ENCODE data around the gene BORCS6.
"Not testable (repeated sequence)": the region's sequence is repeated elsewhere in the genome, so short reads cannot be mapped to it uniquely, and the experiment has no call there.

The BORCS6 gene

GRCh38 chr17:8173871-8174322, 16.1 kb downstream of the BORCS6 start:
- Histone ChIP-seq H3K4me3 (IDR thresholded peaks at IDR 0.05; ENCODE audit: insufficient read depth, low read depth, low read length) (no peak overlapping the region), H3K79me2 (ENCODE audit: insufficient read depth, low read depth) (no peaks in the 10 kb centered on the region), H3K27ac (peak overlapping the region; percentile 51; the same call in 1 of the 2 replicates), H3K36me3 (ENCODE audit: insufficient read depth) (no peaks in the 10 kb centered on the region), H2AFZ (ENCODE audit: low read depth) (no peak overlapping the region; the same call in 1 of the 2 replicates), H3K27me3 (ENCODE audit: insufficient read depth, low read depth) (no peaks in the 10 kb centered on the region), H4K20me1 (ENCODE audit: insufficient read depth) (no peaks in the 10 kb centered on the region), H3K9ac (no peak overlapping the region), H3K4me1 (ENCODE audit: low read depth, poor library complexity, severe bottlenecking) (no peaks in the 10 kb centered on the region), H3K4me2 (peak overlapping the region; percentile 21; the same call in 1 of the 2 replicates)
- TF ChIP-seq CTCF (conservative IDR thresholded peaks at IDR 0.05; ENCODE audit: low read depth, low read length), result no peak

- TF ChIP-seq CTCF (conservative IDR thresholded peaks at IDR 0.05; ENCODE audit: low read depth, low read length), result no peak
- Histone ChIP-seq H3K36me3 (ENCODE audit: insufficient read depth) (no peaks in the 10 kb centered on the region), H3K4me3 (IDR thresholded peaks at IDR 0.05; ENCODE audit: insufficient read depth, low read depth, low read length) (no peak overlapping the region), H3K4me1 (ENCODE audit: low read depth, poor library complexity, severe bottlenecking) (no peaks in the 10 kb centered on the region), H3K27me3 (ENCODE audit: insufficient read depth, low read depth) (no peaks in the 10 kb centered on the region), H4K20me1 (ENCODE audit: insufficient read depth) (no peaks in the 10 kb centered on the region), H3K27ac (peak overlapping the region; percentile 51; the same call in 1 of the 2 replicates), H3K79me2 (ENCODE audit: insufficient read depth, low read depth) (no peaks in the 10 kb centered on the region), H2AFZ (ENCODE audit: low read depth) (no peak overlapping the region; the same call in 1 of the 2 replicates), H3K9ac (no peak overlapping the region), H3K4me2 (peak overlapping the region; percentile 21; the same call in 1 of the 2 replicates)
These were observed 16.7 kb downstream of the BORCS6 start for GRCh38 chr17:8173056-8173870.

GRCh38 chr17:8170186-8170585, 19.8 kb downstream of the BORCS6 start:
- H4K20me1 ChIP-seq (ENCODE audit: insufficient read depth); H2AFZ ChIP-seq (ENCODE audit: low read depth): not testable (repeated sequence)

GRCh38 chr17:8167526-8167925, 22.5 kb downstream of the BORCS6 start:
- Histone ChIP-seq H3K27ac (no peak overlapping the region), H3K4me1 (ENCODE audit: low read depth, poor library complexity, severe bottlenecking) (no peaks in the 10 kb centered on the region), H3K79me2 (ENCODE audit: insufficient read depth, low read depth) (no peaks in the 10 kb centered on the region), H3K4me3 (IDR thresholded peaks at IDR 0.05; ENCODE audit: insufficient read depth, low read depth, low read length) (no peak overlapping the region), H2AFZ (ENCODE audit: low read depth) (no peak overlapping the region), H3K9ac (no peak overlapping the region), H4K20me1 (ENCODE audit: insufficient read depth) (no peaks in the 10 kb centered on the region), H3K36me3 (ENCODE audit: insufficient read depth) (no peaks in the 10 kb centered on the region), H3K4me2 (no peak overlapping the region), H3K27me3 (ENCODE audit: insufficient read depth, low read depth) (no peaks in the 10 kb centered on the region)
- no peak for TF ChIP-seq CTCF (conservative IDR thresholded peaks at IDR 0.05; ENCODE audit: low read depth, low read length)

More at GRCh38 chr17:8170186-8170585, 19.8 kb downstream of the BORCS6 start:
- not testable (repeated sequence) for H3K4me3 ChIP-seq (IDR thresholded peaks at IDR 0.05; ENCODE audit: insufficient read depth, low read depth, low read length); H3K4me2 ChIP-seq; H3K9ac ChIP-seq; H3K27ac ChIP-seq; H3K36me3 ChIP-seq (ENCODE audit: insufficient read depth); H3K27me3 ChIP-seq (ENCODE audit: insufficient read depth, low read depth); H3K4me1 ChIP-seq (ENCODE audit: low read depth, poor library complexity, severe bottlenecking); H3K79me2 ChIP-seq (ENCODE audit: insufficient read depth, low read depth)

GRCh38 chr17:8166731-8167130, 23.2 kb downstream of the BORCS6 start:
- Histone ChIP-seq H3K9ac (no peak overlapping the region), H3K27me3 (ENCODE audit: insufficient read depth, low read depth) (no peaks in the 10 kb centered on the region), H3K79me2 (ENCODE audit: insufficient read depth, low read depth) (no peaks in the 10 kb centered on the region), H3K4me3 (IDR thresholded peaks at IDR 0.05; ENCODE audit: insufficient read depth, low read depth, low read length) (no peak overlapping the region), H3K4me2 (no peak overlapping the region), H3K4me1 (ENCODE audit: low read depth, poor library complexity, severe bottlenecking) (no peaks in the 10 kb centered on the region), H3K27ac (no peak overlapping the region), H3K36me3 (ENCODE audit: insufficient read depth) (no peaks in the 10 kb centered on the region), H2AFZ (ENCODE audit: low read depth) (no peak overlapping the region), H4K20me1 (ENCODE audit: insufficient read depth) (no peaks in the 10 kb centered on the region)
- TF ChIP-seq CTCF (conservative IDR thresholded peaks at IDR 0.05; ENCODE audit: low read depth, low read length), result no peak

All from KMS-11 (cell line).